ENCODE results near the gene CRB3. TPM values are rescaled to one million over a fixed set of nuclear protein-coding genes. Genes with fewer than 3 reads are reported as not detected.

Gene CRB3
- total and polyA plus RNA-seq, 4 donors = 19.2 to 38.7 (median 28.9) TPM

GRCh38 chr19:6416658-6417405 lies 47.2 kb upstream of the CRB3 start:
- H3K9me3 ChIP-seq (ENCODE audit: control insufficient read depth in 4 of 4, low read length in 3 of 4) = no peaks in the 10 kb centered on the region
- no peak for DNase-seq (ENCODE audit: low spot score)
- no peak overlapping the region for H3K9ac ChIP-seq (ENCODE audit: low read depth in 1 of 2, low read length in 2 of 2)
- no peaks in the 10 kb centered on the region for H3K27me3 ChIP-seq (ENCODE audit: control insufficient read depth in 4 of 4, insufficient read depth in 4 of 4, low read length in 3 of 4)
- H3K36me3 ChIP-seq (ENCODE audit: control insufficient read depth in 4 of 4, insufficient read depth in 3 of 4, low read depth in 1 of 4, low read length in 3 of 4) = peaks cover 24 to 70% (median 51%) of the 10 kb centered on the region in 4 donors
- H3K27ac ChIP-seq (ENCODE audit: low read depth in 1 of 2, low read length in 2 of 2) = no peak overlapping the region
- H3K4me3 ChIP-seq (ENCODE audit: low read depth in 1 of 3, low read length in 3 of 3) = no peak overlapping the region
- no peak for TF ChIP-seq EGR1 (IDR thresholded peaks at IDR 0.05; ENCODE audit: low read depth in 2 of 2)
- TF ChIP-seq FOXA1 (IDR thresholded peaks at IDR 0.05) = no peak
- TF ChIP-seq MAX (IDR thresholded peaks at IDR 0.05) = no peak
- no peak for TF ChIP-seq CTCF (IDR thresholded peaks at IDR 0.05; ENCODE audit: low read depth, low read length, missing input control)
- TF ChIP-seq REST (IDR thresholded peaks at IDR 0.05) = no peak
- TF ChIP-seq TAF1 (conservative IDR thresholded peaks at IDR 0.05) = no peak
- TF ChIP-seq RXRA (IDR thresholded peaks at IDR 0.05) = no peak
- TF ChIP-seq SP1 (IDR thresholded peaks at IDR 0.05) = no peak
- no peak for TF ChIP-seq HNF4A (conservative IDR thresholded peaks at IDR 0.05)
- TF ChIP-seq FOXA2 (IDR thresholded peaks at IDR 0.05) = no peak
- TF ChIP-seq RAD21 (IDR thresholded peaks at IDR 0.05) = no peak
- no peak for TF ChIP-seq GABPA (IDR thresholded peaks at IDR 0.05 in 1 of 2, conservative IDR thresholded peaks at IDR 0.05 in 1 of 2)
- no peak for TF ChIP-seq ZBTB33 (IDR thresholded peaks at IDR 0.05)
- no peak for TF ChIP-seq HNF4G (IDR thresholded peaks at IDR 0.05)
- no peak for TF ChIP-seq NR2F2 (IDR thresholded peaks at IDR 0.05)
- no peak for TF ChIP-seq YY1 (IDR thresholded peaks at IDR 0.05)
- no peak for TF ChIP-seq JUND (IDR thresholded peaks at IDR 0.05)
- TF ChIP-seq ATF3 (IDR thresholded peaks at IDR 0.05) = no peak
- H3K4me1 ChIP-seq (ENCODE audit: control insufficient read depth in 4 of 4, insufficient read depth in 4 of 4, low read length in 3 of 4) = peaks cover 0 to 7% (median under 1%) of the 10 kb centered on the region in 4 donors
- 97% methylated on average over 29 of the region's 29 CpGs for WGBS

All from liver (tissue), 9 donors.